Keratinocyte (primary cell): ENCODE measurements around the gene PACS2. TPM values are rescaled to one million over a fixed set of nuclear protein-coding genes. Genes with fewer than 3 reads are reported as not detected.

Experiments used
- DNase-seq: peaks from one replicate; pipeline ENCODE4 v3.0.0-alpha.2; 2011; ENCODE audit warnings: low read depth, missing footprints, low spot score
- FAIRE-seq: peaks from 2 replicates; lab custom pipeline; 2011; peaks lifted over from hg19 to GRCh38; lab: Jason Lieb, UNC
- H2AFZ ChIP-seq: 2 replicates; pipeline ENCODE4 v1.6.0; 2012; ENCODE audit warnings: low read length, control low read depth, inconsistent platforms; ENCODE audit not compliant: control insufficient read depth
- H3K27ac ChIP-seq: 2 replicates; pipeline ENCODE4 v1.5.1; 2011; ENCODE audit warnings: low read length; ENCODE audit not compliant: control insufficient read depth, insufficient read depth
- H3K27me3 ChIP-seq: 3 replicates; pipeline ENCODE4 v1.6.0; 2011; ENCODE audit warnings: low read length; ENCODE audit not compliant: control insufficient read depth, insufficient read depth; ENCODE audit errors: extremely low read depth
- H3K36me3 ChIP-seq, 2 experiments: 2 replicates in 1 of 2; 3 replicates in 1 of 2; pipeline ENCODE4 v1.5.1; 2011; ENCODE audit warnings: low read length in 2 of 2, mild to moderate bottlenecking in 1 of 2; ENCODE audit not compliant: control insufficient read depth in 2 of 2, insufficient read depth in 2 of 2; ENCODE audit errors: extremely low read depth in 1 of 2
- H3K4me1 ChIP-seq: 3 replicates; pipeline ENCODE4 v1.5.1; 2011; ENCODE audit warnings: low read length; ENCODE audit not compliant: control insufficient read depth, insufficient read depth; ENCODE audit errors: extremely low read depth
- H3K4me2 ChIP-seq: 3 replicates; pipeline ENCODE4 v1.6.0; 2011; ENCODE audit warnings: low read depth, low read length; ENCODE audit not compliant: control insufficient read depth, insufficient read depth; ENCODE audit errors: extremely low read depth
- H3K4me3 ChIP-seq, 3 experiments: fragments of 200-600 bp in 1 of 3; sonication (generic) in 1 of 3; 2 replicates in 2 of 3; 3 replicates in 1 of 3; pipeline ENCODE4 v1.5.1; 2011 to 2016; ENCODE audit warnings: low read length in 3 of 3, mild to moderate bottlenecking in 3 of 3, control low read depth in 2 of 3, inconsistent platforms in 1 of 3, low read depth in 1 of 3, mixed read lengths in 1 of 3, mixed run types in 1 of 3, moderate library complexity in 1 of 3; ENCODE audit not compliant: control insufficient read depth in 2 of 3, insufficient read depth in 2 of 3; ENCODE audit errors: extremely low read depth in 1 of 3
- H3K79me2 ChIP-seq: 2 replicates; pipeline ENCODE4 v1.6.0; 2012; ENCODE audit warnings: low read length; ENCODE audit not compliant: control insufficient read depth, insufficient read depth
- H3K9ac ChIP-seq: 3 replicates; pipeline ENCODE4 v1.6.0; 2011; ENCODE audit warnings: low read length; ENCODE audit not compliant: control insufficient read depth, insufficient read depth; ENCODE audit errors: extremely low read depth
- H3K9me1 ChIP-seq: 3 replicates; pipeline ENCODE4 v1.6.0; 2011; ENCODE audit warnings: low read length; ENCODE audit not compliant: control insufficient read depth, insufficient read depth; ENCODE audit errors: extremely low read depth
- H3K9me3 ChIP-seq: 2 replicates; pipeline ENCODE4 v1.5.1; 2012; ENCODE audit warnings: low read depth, low read length; ENCODE audit not compliant: control insufficient read depth
- H4K20me1 ChIP-seq: 3 replicates; pipeline ENCODE4 v1.6.0; 2011; ENCODE audit warnings: low read length; ENCODE audit not compliant: control insufficient read depth, insufficient read depth; ENCODE audit errors: extremely low read depth
- CTCF ChIP-seq, 3 experiments: IDR thresholded peaks in 1 of 3; conservative IDR thresholded peaks in 1 of 3; optimal IDR thresholded peaks in 1 of 3; 2 replicates in 2 of 3; 3 replicates in 1 of 3; pipeline versions ENCODE3 to v1.5.1; 2011; ENCODE audit warnings: low read length in 3 of 3, mild to moderate bottlenecking in 3 of 3, moderate library complexity in 2 of 3, control low read depth in 1 of 3, inconsistent platforms in 1 of 3; ENCODE audit not compliant: insufficient read depth in 2 of 3; ENCODE audit errors: extremely low read depth in 1 of 3
- EZH2 ChIP-seq: IDR thresholded peaks from one replicate; pipeline ENCODE4 v1.6.1; 2012; ENCODE audit warnings: inconsistent platforms, mild to moderate bottlenecking, low read length, moderate library complexity
- dilution Hi-C: fragments of 300-500 bp; cut with MboI; formaldehyde crosslinking; loops from one replicate; pipeline ENCODE4 v1.7.0; 2020; ENCODE audit warnings: low sequenced_read_pairs; ENCODE audit not compliant: extremely low pct_ligation_motif_present
- polyA plus RNA-seq, 5 experiments: library from polyadenylated mRNA; depleted of rRNA in 3 of 5; stranded (reverse) in 3 of 5; stranded (forward) in 1 of 5; unstranded in 1 of 5; fragments of >200 nt; gene quantifications; 1 replicate in 1 of 5; 2 replicates in 3 of 5; 3 replicates in 1 of 5; pipeline versions ENCODE4 v1.2.1 to v1.2.3, GENCODE V29; 2011 to 2012; ENCODE audit warnings: missing spikeins in 2 of 5, low read depth in 1 of 5, low replicate concordance in 1 of 5

The PACS2 gene
- polyA plus RNA-seq, 1 donor (not counting 4 experiments of a cell fraction or from before 2014, with no cell fraction given): 11.8 TPM

GRCh38 chr14:105325303-105325702, 10.8 kb downstream of the PACS2 start:
- no peak overlapping the region for H2AFZ ChIP-seq
- H3K9me3 ChIP-seq: no peaks in the 10 kb centered on the region
- peaks cover 2% of the 10 kb centered on the region for H4K20me1 ChIP-seq
- no peak overlapping the region for H3K9ac ChIP-seq
- no peak overlapping the region for H3K4me2 ChIP-seq
- no peak overlapping the region for H3K4me3 ChIP-seq
- FAIRE-seq (no peak), DNase-seq (no peak)
- no peaks in the 10 kb centered on the region for H3K9me1 ChIP-seq
- H3K36me3 ChIP-seq: no peaks in the 10 kb centered on the region
- H3K27me3 ChIP-seq: no peaks in the 10 kb centered on the region
- H3K27ac ChIP-seq: no peak overlapping the region
- peaks cover 40% of the 10 kb centered on the region for H3K79me2 ChIP-seq
- H3K4me1 ChIP-seq: no peaks in the 10 kb centered on the region
- dilution Hi-C loops: no loop called here
- TF ChIP-seq CTCF (optimal IDR thresholded peaks at IDR 0.05 in 1 of 3, IDR thresholded peaks at IDR 0.05 in 1 of 3, conservative IDR thresholded peaks at IDR 0.05 in 1 of 3; ENCODE audit: extremely low read depth in 1 of 3, insufficient read depth in 2 of 3, low read length in 3 of 3) (no peak), EZH2 (no peak)

GRCh38 chr14:105325716-105326567, 11.4 kb downstream of the PACS2 start:
- DNase-seq (no peak), FAIRE-seq (no peak)
- no peak overlapping the region for H3K9ac ChIP-seq
- no peak for TF ChIP-seq EZH2
- no peak for TF ChIP-seq CTCF (optimal IDR thresholded peaks at IDR 0.05 in 1 of 3, IDR thresholded peaks at IDR 0.05 in 1 of 3, conservative IDR thresholded peaks at IDR 0.05 in 1 of 3; ENCODE audit: extremely low read depth in 1 of 3, insufficient read depth in 2 of 3, low read length in 3 of 3)
- no peaks in the 10 kb centered on the region for H3K9me3 ChIP-seq
- no peaks in the 10 kb centered on the region for H3K27me3 ChIP-seq
- no peaks in the 10 kb centered on the region for H3K9me1 ChIP-seq
- H3K4me3 ChIP-seq: no peak overlapping the region
- no peaks in the 10 kb centered on the region for H3K4me1 ChIP-seq
- no peaks in the 10 kb centered on the region for H3K36me3 ChIP-seq
- H3K4me2 ChIP-seq: no peak overlapping the region
- H3K27ac ChIP-seq: no peak overlapping the region
- peaks cover 36% of the 10 kb centered on the region for H3K79me2 ChIP-seq
- H2AFZ ChIP-seq: no peak overlapping the region
- dilution Hi-C loops: no loop called here
- peaks cover 2% of the 10 kb centered on the region for H4K20me1 ChIP-seq
